Measurements from ENCODE around the gene SKI.

The SKI gene

GRCh38 chr1:2268285-2269056 is 40.4 kb downstream of the SKI start:
- Histone ChIP-seq H3K9me3 (ENCODE audit: control insufficient read depth in 2 of 2, low read length in 2 of 2) (no peaks in the 10 kb centered on the region), H3K9ac (ENCODE audit: low read length in 2 of 2) (no peak overlapping the region), H3K4me1 (ENCODE audit: control insufficient read depth, insufficient read depth, low read length) (peaks cover 70% of the 10 kb centered on the region), H3K27ac (ENCODE audit: low read length) (no peak overlapping the region), H3K36me3 (ENCODE audit: control insufficient read depth in 2 of 2, insufficient read depth in 2 of 2, low read length in 2 of 2) (no peaks in the 10 kb centered on the region), H3K27me3 (ENCODE audit: control insufficient read depth in 1 of 2, insufficient read depth in 2 of 2, low read length in 2 of 2) (no peaks in the 10 kb centered on the region), H3K4me3 (ENCODE audit: low read length in 2 of 2) (peak overlapping the region in 1 of 2 donors; percentile 57)

- no peaks in the 10 kb centered on the region for H3K9me3 ChIP-seq (ENCODE audit: control insufficient read depth in 2 of 2, low read length in 2 of 2)
- H3K27ac ChIP-seq (ENCODE audit: low read length) = no peak overlapping the region
- H3K4me1 ChIP-seq (ENCODE audit: control insufficient read depth, insufficient read depth, low read length) = peaks cover 78% of the 10 kb centered on the region
- H3K4me3 ChIP-seq (ENCODE audit: low read length in 2 of 2) = no peak overlapping the region
- no peak overlapping the region for H3K9ac ChIP-seq (ENCODE audit: low read length in 2 of 2)
- H3K36me3 ChIP-seq (ENCODE audit: control insufficient read depth in 2 of 2, insufficient read depth in 2 of 2, low read length in 2 of 2) = no peaks in the 10 kb centered on the region
- no peaks in the 10 kb centered on the region for H3K27me3 ChIP-seq (ENCODE audit: control insufficient read depth in 1 of 2, insufficient read depth in 2 of 2, low read length in 2 of 2)
Measured at GRCh38 chr1:2269193-2269921, 41.2 kb downstream of the SKI start.

DNA sequence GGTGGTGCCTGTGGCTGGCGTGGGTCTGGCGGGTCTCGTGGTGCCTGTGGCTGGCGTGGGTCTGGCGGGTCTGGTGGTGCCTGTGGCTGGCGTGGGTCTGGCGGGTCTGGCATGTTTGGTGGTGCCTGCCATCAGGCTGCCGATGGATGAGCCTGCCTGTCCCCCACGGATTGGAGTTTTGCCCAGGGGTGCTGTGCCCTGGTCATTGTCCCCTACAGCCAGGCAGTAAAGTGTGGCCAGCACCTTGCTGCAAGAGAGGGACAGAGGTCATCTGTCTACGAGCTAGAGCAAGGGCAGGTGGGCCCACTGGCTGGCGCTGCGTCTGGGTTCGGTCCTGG is 41.8 kb downstream of the SKI start:
- Histone ChIP-seq H3K27me3 (ENCODE audit: control insufficient read depth in 1 of 2, insufficient read depth in 2 of 2, low read length in 2 of 2) (no peaks in the 10 kb centered on the region), H3K27ac (ENCODE audit: low read length) (peak overlapping the region; percentile 6), H3K4me3 (ENCODE audit: low read length in 2 of 2) (peak overlapping the region; percentile 27 to 58), H3K9ac (ENCODE audit: low read length in 2 of 2) (no peak overlapping the region), H3K9me3 (ENCODE audit: control insufficient read depth in 2 of 2, low read length in 2 of 2) (no peaks in the 10 kb centered on the region), H3K36me3 (ENCODE audit: control insufficient read depth in 2 of 2, insufficient read depth in 2 of 2, low read length in 2 of 2) (no peaks in the 10 kb centered on the region), H3K4me1 (ENCODE audit: control insufficient read depth, insufficient read depth, low read length) (peaks cover 84% of the 10 kb centered on the region)

GRCh38 chr1:2270260-2271100 is 42.4 kb downstream of the SKI start:
- Histone ChIP-seq H3K9me3 (ENCODE audit: control insufficient read depth in 2 of 2, low read length in 2 of 2) (no peaks in the 10 kb centered on the region), H3K4me1 (ENCODE audit: control insufficient read depth, insufficient read depth, low read length) (peaks cover 88% of the 10 kb centered on the region), H3K9ac (ENCODE audit: low read length in 2 of 2) (peak overlapping the region in 1 of 2 donors; percentile 36), H3K27ac (ENCODE audit: low read length) (peak overlapping the region; percentile 6), H3K27me3 (ENCODE audit: control insufficient read depth in 1 of 2, insufficient read depth in 2 of 2, low read length in 2 of 2) (no peaks in the 10 kb centered on the region), H3K36me3 (ENCODE audit: control insufficient read depth in 2 of 2, insufficient read depth in 2 of 2, low read length in 2 of 2) (no peaks in the 10 kb centered on the region), H3K4me3 (ENCODE audit: low read length in 2 of 2) (peak overlapping the region; percentile 27 to 58)

GRCh38 chr1:2271211-2271721 is 43.1 kb downstream of the SKI start:
- Histone ChIP-seq H3K9ac (ENCODE audit: low read length in 2 of 2) (no peak overlapping the region), H3K4me3 (ENCODE audit: low read length in 2 of 2) (peak overlapping the region in 1 of 2 donors; percentile 58), H3K27ac (ENCODE audit: low read length) (no peak overlapping the region)

DNA sequence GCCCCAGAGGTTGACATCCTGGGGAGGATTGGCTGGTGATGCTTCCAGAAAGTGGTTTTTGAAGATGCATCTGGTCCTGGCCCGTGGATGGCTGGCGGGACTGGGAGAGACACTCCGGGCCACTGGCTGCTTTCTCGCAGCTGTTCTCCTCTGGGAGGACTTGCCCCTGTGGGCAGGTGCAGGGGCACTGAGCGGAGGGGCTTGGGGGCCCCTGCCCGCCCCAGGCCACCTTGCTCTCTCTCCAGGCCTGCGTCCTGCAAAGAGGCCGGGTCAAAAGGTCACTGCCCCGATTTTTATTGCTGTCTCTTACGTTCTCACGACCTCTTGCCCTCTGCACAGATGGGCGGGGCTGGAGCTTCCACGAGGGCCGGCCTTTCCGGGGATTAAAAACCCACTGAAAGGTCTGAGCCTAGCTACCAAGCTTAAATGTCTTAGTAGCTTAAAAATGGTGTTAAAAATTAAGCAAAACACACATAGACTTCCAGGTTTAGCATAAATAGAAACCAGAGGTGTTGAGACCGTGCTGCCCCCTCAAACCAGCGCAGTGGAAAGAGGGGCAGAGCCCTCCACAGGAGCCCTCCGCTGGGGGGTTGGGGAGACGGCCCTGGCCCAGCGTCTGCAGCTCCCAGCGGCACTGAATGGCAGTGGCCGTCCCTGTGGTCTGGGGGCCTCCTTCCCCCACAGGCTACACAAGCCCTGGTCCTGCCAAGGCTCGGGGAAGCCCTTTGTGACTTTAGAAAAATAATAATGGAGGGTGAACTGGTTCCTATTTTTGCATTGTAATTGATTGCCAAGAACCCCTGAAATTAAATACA is 43.9 kb downstream of the SKI start:
- Histone ChIP-seq H3K4me3 (ENCODE audit: low read length in 2 of 2) (no peak overlapping the region), H3K4me1 (ENCODE audit: control insufficient read depth, insufficient read depth, low read length) (peaks cover 92% of the 10 kb centered on the region), H3K9ac (ENCODE audit: low read length in 2 of 2) (no peak overlapping the region), H3K36me3 (ENCODE audit: control insufficient read depth in 2 of 2, insufficient read depth in 2 of 2, low read length in 2 of 2) (no peaks in the 10 kb centered on the region), H3K27me3 (ENCODE audit: control insufficient read depth in 1 of 2, insufficient read depth in 2 of 2, low read length in 2 of 2) (no peaks in the 10 kb centered on the region), H3K9me3 (ENCODE audit: control insufficient read depth in 2 of 2, low read length in 2 of 2) (no peaks in the 10 kb centered on the region), H3K27ac (ENCODE audit: low read length) (no peak overlapping the region)

More at GRCh38 chr1:2271211-2271721, 43.1 kb downstream of the SKI start:
- peaks cover 93% of the 10 kb centered on the region for H3K4me1 ChIP-seq (ENCODE audit: control insufficient read depth, insufficient read depth, low read length)
- no peaks in the 10 kb centered on the region for H3K9me3 ChIP-seq (ENCODE audit: control insufficient read depth in 2 of 2, low read length in 2 of 2)
- H3K27me3 ChIP-seq (ENCODE audit: control insufficient read depth in 1 of 2, insufficient read depth in 2 of 2, low read length in 2 of 2) = no peaks in the 10 kb centered on the region
- no peaks in the 10 kb centered on the region for H3K36me3 ChIP-seq (ENCODE audit: control insufficient read depth in 2 of 2, insufficient read depth in 2 of 2, low read length in 2 of 2)

GRCh38 chr1:2272686-2273400 is 44.7 kb downstream of the SKI start:
- peaks cover 88% of the 10 kb centered on the region for H3K4me1 ChIP-seq (ENCODE audit: control insufficient read depth, insufficient read depth, low read length)
- H3K27ac ChIP-seq (ENCODE audit: low read length) = no peak overlapping the region
- no peaks in the 10 kb centered on the region for H3K27me3 ChIP-seq (ENCODE audit: control insufficient read depth in 1 of 2, insufficient read depth in 2 of 2, low read length in 2 of 2)
- peaks cover 0 to 4% of the 10 kb centered on the region in 2 donors for H3K36me3 ChIP-seq (ENCODE audit: control insufficient read depth in 2 of 2, insufficient read depth in 2 of 2, low read length in 2 of 2)
- no peaks in the 10 kb centered on the region for H3K9me3 ChIP-seq (ENCODE audit: control insufficient read depth in 2 of 2, low read length in 2 of 2)
- no peak overlapping the region for H3K4me3 ChIP-seq (ENCODE audit: low read length in 2 of 2)
- H3K9ac ChIP-seq (ENCODE audit: low read length in 2 of 2) = no peak overlapping the region

GRCh38 chr1:2273401-2274090 is 45.4 kb downstream of the SKI start:
- Histone ChIP-seq H3K27me3 (ENCODE audit: control insufficient read depth in 1 of 2, insufficient read depth in 2 of 2, low read length in 2 of 2) (no peaks in the 10 kb centered on the region), H3K9me3 (ENCODE audit: control insufficient read depth in 2 of 2, low read length in 2 of 2) (no peaks in the 10 kb centered on the region), H3K36me3 (ENCODE audit: control insufficient read depth in 2 of 2, insufficient read depth in 2 of 2, low read length in 2 of 2) (peaks cover 0 to 4% of the 10 kb centered on the region in 2 donors), H3K4me1 (ENCODE audit: control insufficient read depth, insufficient read depth, low read length) (peaks cover 88% of the 10 kb centered on the region), H3K9ac (ENCODE audit: low read length in 2 of 2) (no peak overlapping the region), H3K27ac (ENCODE audit: low read length) (no peak overlapping the region), H3K4me3 (ENCODE audit: low read length in 2 of 2) (peak overlapping the region in 1 of 2 donors; percentile 57)

DNA sequence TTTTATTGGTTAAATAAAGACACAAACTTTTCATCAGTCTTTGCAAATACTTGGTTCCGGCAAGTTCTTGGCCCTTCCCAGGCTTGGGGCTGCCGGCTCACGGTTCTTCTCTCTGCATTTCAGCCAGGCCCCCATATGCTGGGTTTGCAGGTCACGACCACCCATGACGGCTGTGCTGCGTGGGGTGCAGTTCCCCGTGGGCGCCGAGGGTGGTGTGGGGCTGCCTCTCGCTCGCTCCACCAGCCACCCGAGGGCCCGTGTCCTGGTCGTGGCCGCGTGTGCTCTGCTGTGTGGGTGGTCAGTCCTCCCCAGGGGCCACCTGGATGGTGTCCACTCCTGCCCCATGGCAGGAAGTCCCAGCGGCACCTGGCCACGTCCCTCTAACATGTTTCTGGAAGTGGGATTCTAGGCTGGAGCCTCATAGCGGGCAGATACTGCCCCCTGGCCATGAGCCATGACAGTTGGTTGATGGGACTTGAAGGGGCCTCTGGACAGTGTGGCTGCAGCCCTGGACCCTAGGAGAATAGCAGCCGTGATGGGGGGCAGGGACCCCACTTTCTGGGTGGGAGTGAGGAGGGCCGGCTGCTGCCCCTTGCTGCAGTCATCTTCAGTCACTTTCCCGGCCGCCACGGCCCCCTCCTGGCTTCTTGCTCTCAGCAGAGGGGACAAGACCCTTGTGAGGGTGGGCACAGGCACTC is 46.3 kb downstream of the SKI start:
- peaks cover 92% of the 10 kb centered on the region for H3K4me1 ChIP-seq (ENCODE audit: control insufficient read depth, insufficient read depth, low read length)
- H3K9me3 ChIP-seq (ENCODE audit: control insufficient read depth in 2 of 2, low read length in 2 of 2) = no peaks in the 10 kb centered on the region
- H3K36me3 ChIP-seq (ENCODE audit: control insufficient read depth in 2 of 2, insufficient read depth in 2 of 2, low read length in 2 of 2) = peaks cover 0 to 4% of the 10 kb centered on the region in 2 donors
- no peak overlapping the region for H3K27ac ChIP-seq (ENCODE audit: low read length)
- H3K9ac ChIP-seq (ENCODE audit: low read length in 2 of 2) = no peak overlapping the region
- H3K27me3 ChIP-seq (ENCODE audit: control insufficient read depth in 1 of 2, insufficient read depth in 2 of 2, low read length in 2 of 2) = no peaks in the 10 kb centered on the region
- H3K4me3 ChIP-seq (ENCODE audit: low read length in 2 of 2) = peak overlapping the region in 1 of 2 donors; percentile 57
